GM18508 (cell line): ENCODE results near the gene ZMIZ1.

Experiments
- ATAC-seq: cut with Tn5 transposase; IDR thresholded peaks from one replicate; pipeline ENCODE4 v1.9.1; 2021; ENCODE audit warnings: moderate number of reproducible peaks; ENCODE audit not compliant: insufficient read depth, unreplicated experiment

Gene ZMIZ1

DNA sequence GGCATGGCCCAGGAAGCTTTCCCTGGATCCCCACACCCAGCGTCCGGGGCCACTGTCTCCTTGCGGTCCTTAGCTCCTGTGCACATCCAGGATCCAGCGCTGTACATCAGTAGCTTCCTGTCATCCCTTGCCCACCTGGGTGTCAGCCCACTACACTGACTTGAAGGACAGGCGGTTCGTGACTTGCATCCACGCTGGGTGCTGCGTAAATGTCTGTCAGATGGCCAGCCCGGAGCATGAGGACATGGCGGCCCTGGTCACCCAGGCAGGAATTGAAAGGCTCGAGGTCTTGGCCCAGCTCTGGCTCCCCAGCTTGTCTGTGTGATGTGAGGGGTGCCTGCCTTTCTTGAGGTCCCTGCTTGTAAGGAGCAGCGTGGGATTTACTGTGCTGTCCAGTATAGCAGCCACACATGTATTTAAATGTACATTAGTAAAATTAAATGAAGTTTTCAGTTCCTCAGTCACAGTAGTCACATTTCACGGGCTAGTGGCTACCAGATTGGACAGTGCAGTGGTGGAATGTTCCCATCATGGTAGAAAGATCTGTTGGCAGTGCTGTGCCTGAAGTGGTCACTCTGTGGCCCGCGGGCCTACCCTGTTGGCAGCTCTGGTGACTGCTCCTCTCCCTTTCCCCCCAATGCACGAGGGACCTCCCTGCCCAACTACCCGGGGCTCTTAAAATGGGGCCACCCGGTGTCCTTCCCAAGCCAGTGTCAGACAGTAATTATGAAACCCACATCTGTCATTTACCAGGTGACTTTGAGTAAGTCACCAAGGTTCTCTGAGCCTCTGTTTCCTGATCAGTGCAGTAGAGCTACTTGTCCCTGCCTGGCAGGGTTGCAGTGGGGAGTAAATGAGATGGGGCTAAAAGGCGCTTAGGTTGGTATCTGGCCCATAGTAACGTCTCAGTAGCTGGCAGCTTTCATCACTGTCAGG is 180.7 kb downstream of the ZMIZ1 start:
- peak; percentile 60 for ATAC-seq

- ATAC-seq, result no peak
Observed at GRCh38 chr10:79250259-79250658, 181.5 kb downstream of the ZMIZ1 start.

DNA sequence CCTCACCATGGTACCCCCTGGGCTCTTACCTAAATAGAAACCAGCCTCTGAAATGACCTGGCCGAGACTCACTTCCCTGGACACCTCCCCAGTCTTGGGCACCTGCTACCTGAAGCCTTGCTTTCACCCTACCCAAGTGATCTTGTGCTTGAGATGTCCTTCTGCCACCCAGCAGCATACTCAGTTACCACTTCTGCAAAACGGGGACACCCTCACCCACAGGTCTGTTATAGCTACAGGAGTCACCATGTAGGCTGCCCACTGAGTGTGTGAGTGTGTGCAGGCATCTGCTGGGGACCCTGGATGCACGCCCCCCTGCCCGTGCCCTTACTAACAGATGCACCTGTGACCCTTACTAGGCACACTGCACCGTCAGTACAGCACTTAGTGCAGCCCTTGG is 183.7 kb downstream of the ZMIZ1 start:
- no peak for ATAC-seq

GRCh38 chr10:79252971-79253370 is 184.2 kb downstream of the ZMIZ1 start:
- ATAC-seq, result no peak

GRCh38 chr10:79253704-79254103 is 184.9 kb downstream of the ZMIZ1 start:
- no peak for ATAC-seq

- no peak for ATAC-seq
Observed at GRCh38 chr10:79254333-79255006, 185.7 kb downstream of the ZMIZ1 start.

DNA sequence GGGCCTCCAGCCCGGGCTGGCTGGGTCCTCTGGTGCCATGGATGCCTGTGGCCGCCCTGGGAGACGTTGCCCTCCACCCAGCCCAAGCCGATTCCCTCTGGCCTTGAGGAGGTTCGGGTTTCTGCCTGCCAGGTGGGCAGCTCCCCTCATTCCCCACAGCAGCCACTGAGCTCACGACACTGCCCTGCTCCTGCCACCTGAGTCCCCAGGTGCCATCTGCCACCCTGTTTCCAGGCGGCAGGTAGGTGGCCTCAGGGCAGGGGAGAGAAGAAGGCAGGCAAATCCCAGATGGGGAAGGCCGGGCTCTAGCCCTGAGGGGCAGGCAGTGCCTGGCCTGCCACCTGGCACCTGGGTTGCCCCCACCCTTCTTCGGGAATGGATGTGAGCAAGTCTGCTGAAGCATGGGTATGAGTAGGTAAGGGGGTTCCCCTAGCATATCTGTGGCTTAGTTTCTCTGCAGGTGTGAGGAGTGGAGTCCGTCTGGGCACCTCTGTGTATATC is 186.3 kb downstream of the ZMIZ1 start:
- ATAC-seq, result no peak

DNA sequence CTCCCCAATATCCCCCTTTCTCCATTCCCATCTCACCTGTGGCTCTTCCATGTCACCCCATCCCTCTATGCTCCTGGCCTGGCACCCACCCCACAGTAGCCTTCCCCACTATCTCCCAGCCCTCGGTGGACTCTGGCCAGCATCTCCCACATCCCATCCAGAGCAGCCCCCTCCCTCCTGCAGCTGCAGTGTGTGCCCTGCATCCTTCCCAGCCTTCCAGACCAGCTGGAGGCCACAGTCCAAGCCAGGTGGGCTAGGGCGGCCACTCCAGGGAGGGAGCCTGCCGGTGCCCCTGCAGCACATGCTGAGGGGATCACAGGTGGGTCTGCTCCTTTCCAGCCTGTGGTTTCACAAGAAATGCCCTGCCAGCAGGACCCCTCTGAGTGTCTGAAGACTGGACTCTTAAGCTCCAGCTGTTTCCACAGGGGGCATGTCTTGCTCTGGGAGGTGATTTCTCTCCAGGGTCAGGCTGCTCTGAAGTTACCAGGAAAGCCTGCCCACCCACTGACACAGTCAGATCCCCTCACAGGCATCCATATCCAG is 187.6 kb downstream of the ZMIZ1 start:
- ATAC-seq, result no peak

DNA sequence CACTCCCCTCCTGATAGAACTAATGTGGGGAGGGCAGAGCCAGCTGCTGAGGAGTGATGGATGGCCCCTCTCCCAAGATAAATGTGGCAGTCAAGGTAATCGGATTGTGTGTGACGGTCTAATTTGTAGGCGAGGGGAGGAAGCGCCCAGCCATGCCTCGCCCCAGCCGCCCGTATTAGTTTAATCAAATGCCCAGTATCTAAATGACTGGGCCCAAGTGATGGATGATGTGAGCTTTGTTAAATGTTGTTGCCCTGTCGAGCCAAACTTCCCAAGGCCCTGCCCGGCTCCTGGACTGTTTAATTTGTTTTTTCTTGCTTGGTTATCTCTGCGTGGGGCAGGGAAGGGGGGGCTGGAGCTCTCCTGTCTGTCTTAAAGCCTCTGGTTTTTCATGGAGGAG is 190.1 kb downstream of the ZMIZ1 start:
- ATAC-seq, result no peak

DNA sequence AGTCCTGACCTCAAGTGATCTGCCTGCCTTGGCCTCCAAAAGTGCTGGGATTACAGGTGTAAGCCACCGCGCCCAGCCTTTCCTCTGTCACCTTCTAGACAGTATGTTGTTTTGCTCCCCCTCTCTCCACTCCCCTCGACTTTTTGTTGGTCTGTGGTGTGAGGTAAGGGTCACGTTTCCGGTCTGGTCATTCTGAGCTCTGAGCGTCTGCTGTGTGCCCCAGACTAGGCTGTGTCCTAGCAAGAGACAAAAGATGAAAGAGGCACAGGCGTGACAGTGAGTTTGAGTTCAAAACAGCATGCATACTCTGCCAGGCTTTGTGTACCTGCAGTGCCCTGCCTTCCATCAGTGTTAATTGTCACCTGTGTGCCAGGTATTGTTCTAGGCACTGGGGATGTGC is 191.1 kb downstream of the ZMIZ1 start:
- no peak for ATAC-seq

GRCh38 chr10:79260811-79261740 is 192.3 kb downstream of the ZMIZ1 start:
- no peak for ATAC-seq

DNA sequence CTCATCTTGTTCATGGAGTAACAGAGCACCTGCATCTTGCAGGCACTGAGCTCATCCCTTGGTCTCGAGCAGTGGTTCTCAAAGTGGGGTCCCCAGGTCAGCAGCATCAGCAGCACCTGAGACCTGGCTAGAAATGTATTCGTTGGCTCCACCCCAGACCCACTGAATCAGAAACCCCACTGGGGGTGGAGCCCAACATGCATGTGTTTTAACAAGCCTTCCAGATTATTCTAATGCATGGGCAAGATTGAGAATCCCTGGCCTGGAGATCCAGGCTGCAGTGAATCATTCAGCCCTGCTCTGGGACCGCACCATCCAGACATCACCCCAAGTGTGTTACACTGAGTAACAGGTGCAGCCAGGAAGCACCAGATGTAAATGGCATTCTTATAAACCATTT is 193.4 kb downstream of the ZMIZ1 start:
- no peak for ATAC-seq

DNA sequence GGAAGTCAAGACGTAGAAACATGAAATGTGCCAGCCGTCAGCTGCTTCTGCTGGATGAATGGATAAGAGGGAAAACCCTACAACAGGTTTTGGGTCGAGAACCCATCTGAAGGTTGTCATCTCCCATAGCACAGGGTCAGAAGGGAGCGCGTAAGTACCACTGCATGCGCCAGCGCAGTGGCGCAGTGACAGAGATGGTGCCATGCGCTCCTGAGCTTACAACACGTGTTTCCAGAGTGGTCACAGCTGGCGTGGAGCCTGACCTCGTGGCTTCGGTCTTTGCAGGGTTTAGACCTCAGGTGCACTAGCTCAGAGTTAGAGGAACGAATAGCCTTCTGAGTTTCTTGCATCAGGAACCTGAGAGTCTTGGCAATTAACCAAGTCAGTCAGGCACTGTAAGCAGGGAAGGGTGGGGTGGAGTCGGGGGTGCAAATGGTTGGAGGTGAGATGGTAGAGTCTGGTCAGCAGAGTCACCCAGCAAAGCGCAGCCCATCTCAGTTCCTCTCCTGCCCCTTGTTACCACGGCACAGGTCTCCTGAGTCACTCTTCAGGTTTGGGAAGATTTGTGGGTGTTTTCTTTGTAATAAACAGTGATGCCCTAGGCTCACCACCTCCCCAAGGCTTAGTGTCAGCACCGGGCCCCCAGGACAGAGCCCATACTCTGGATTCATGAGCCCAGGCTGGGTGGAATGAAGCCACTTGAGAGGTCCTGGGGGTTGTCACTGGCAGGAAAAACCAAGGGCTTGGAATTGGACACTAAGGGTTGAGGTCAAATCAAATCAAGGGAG is 194.4 kb downstream of the ZMIZ1 start:
- ATAC-seq, result no peak

GRCh38 chr10:79263939-79264338 is 195.2 kb downstream of the ZMIZ1 start:
- no peak for ATAC-seq

DNA sequence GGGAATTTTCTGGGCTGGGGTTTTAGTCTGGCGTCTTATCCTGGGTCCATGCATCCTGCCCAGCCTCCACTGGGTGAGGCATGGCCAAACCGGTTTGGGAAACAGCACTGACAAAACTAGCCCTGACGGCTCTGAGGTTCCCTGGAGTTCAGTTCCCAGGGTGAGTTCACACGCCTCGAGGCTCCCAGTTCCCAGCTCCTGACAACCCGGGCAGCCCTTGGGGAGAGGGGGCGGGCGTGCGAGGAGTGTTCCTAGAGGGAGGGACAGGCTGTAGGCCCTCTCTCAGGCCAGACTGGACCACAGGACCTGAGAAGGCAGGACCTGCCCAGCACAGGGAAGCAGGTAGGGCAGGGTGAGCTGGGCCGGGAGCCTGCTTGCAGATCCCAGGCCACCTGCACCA is 196.2 kb downstream of the ZMIZ1 start:
- no peak for ATAC-seq

- ATAC-seq, result peak; percentile 29
Observed at GRCh38 chr10:79266084-79266483, 197.3 kb downstream of the ZMIZ1 start.

DNA sequence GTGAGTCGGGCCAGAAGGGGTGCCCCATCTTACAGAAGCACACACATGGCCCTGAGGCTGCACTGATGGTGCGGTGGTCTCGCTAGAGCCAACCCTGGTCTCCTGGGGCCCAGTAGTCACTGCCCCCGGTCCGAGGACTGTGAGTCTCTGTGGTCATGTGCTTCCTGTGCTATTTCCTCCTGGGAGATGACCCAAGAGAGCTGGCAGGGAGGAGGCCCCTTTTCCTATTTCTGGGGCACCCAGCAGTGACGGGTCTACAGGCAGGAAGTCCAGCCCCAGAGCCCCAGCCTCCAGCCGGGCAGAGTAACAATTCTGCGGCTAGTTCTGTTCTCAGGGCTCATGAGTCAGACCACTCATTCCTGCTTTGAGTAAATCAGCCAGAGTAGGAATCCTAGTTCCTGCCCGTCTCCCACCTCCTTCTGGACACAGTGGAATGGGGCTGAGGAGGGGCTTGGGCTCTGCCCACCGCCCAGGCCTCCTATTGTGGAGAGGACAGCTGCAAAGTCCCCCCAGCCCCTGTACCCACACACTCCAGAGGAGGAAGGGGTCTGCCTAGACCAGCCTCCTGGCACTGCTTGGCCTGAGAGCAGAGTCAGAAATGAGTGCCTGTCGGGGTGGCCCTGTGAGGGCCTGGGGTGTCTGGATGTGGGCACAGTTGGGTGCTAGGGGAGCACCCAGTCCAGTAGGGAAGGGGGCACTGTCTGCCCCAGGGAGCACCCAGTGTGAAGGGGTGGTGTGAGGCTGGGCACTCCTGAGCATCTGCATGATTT is 198.0 kb downstream of the ZMIZ1 start:
- ATAC-seq, result peak; percentile 91

DNA sequence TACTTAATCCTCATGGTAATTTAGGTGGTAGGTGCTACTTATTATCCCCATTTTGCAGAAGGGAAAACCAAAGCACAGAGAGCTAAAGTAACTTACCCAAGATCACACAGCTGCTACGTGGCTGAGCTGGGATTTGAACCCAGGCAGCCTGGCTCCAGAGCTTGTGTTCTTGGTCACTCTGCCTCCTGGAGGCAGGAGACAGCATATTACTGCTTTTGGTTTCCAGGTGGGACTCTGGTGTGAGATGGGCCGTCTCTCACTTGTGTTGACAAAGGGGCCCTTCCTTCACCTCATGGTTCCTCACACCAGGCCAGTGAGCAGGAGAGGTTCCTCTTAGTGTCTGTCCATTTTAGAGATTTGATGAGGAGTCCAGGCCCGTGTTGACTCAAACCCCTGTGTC is 198.7 kb downstream of the ZMIZ1 start:
- no peak for ATAC-seq

GRCh38 chr10:79268161-79268601 is 199.4 kb downstream of the ZMIZ1 start:
- no peak for ATAC-seq
